HCT116 (cell line): ENCODE results near the gene GRIN1. TPM values are rescaled to one million over a fixed set of nuclear protein-coding genes. Genes with fewer than 3 reads are reported as not detected.

ENCODE experiments used
- ATAC-seq: fragments of 200-7000 bp; cut with Tn5 transposase; 2 replicates; pipeline ENCODE4 v1.9.1; 2020; ENCODE audit warnings: mild to moderate bottlenecking, moderate library complexity
- BruUV-seq: library from RNA; stranded (reverse); fragments of 400-500 nt; replicated peaks from 2 replicates; lab custom pipeline; 2021; lab: Mats Ljungman, UMichigan
- CTCF ChIA-PET: fragments of 300-600 bp; sonication (Branson Sonifier 250); formaldehyde crosslinking; loops from one replicate; lab custom pipeline; 2021; ENCODE audit warnings: antibody characterized with exemption; lab: Charles Lee
- POLR2A ChIA-PET: fragments of 300-600, 350-600 bp; sonication (Branson Sonifier 250); formaldehyde crosslinking; loops from one replicate; lab custom pipeline; 2021; ENCODE audit warnings: antibody characterized with exemption; lab: Charles Lee
- RAD21 ChIA-PET, 2 experiments: fragments of 300-600 bp; sonication (Branson Sonifier 250); formaldehyde crosslinking; loops; one replicate each; lab custom pipeline; 2023; ENCODE audit warnings: low total read pairs in 2 of 2; ENCODE audit not compliant: uncharacterized antibody in 2 of 2, unreplicated experiment in 2 of 2, low non-redundant PET in 1 of 2; lab: Charles Lee
- DNase-seq: peaks from one replicate; pipeline ENCODE4 v3.0.0-alpha.2; 2010; ENCODE audit warnings: low read depth, low spot score
- H2AFZ ChIP-seq: fragments of 200-600 bp; shearing (Covaris generic), sonication (generic); 2 replicates; pipeline ENCODE4 v1.6.1; 2017; ENCODE audit warnings: low read depth, mixed run types, mixed read lengths, antibody characterized with exemption, low read length; ENCODE audit not compliant: poor library complexity, severe bottlenecking
- H3K27ac ChIP-seq: 2 replicates; pipeline ENCODE4 v1.5.1; 2012; ENCODE audit warnings: low read depth, low read length
- H3K27me3 ChIP-seq: fragments of 200-600 bp; sonication (generic); 2 replicates; pipeline ENCODE4 v1.6.1; 2016; ENCODE audit warnings: mixed run types, low read length, mixed read lengths; ENCODE audit not compliant: insufficient read depth
- H3K36me3 ChIP-seq, 2 experiments: fragments of 200-500 bp in 1 of 2; fragments of 200-600 bp in 1 of 2; sonication (Bioruptor generic) in 1 of 2; sonication (generic) in 1 of 2; 2 replicates each; pipeline versions ENCODE4 v1.5.1 to v1.6.1; 2014 to 2016; ENCODE audit warnings: low read length in 2 of 2, inconsistent platforms in 1 of 2, mixed read lengths in 1 of 2, mixed run types in 1 of 2; ENCODE audit not compliant: insufficient read depth in 2 of 2, control insufficient read depth in 1 of 2
- H3K4me1 ChIP-seq, 2 experiments: fragments of 200-600 bp in 1 of 2; sonication (generic) in 1 of 2; 2 replicates each; pipeline versions ENCODE4 v1.5.1 to v1.6.1; 2012 to 2017; ENCODE audit warnings: low read length in 2 of 2, inconsistent platforms in 1 of 2, mild to moderate bottlenecking in 1 of 2, mixed read lengths in 1 of 2, mixed run types in 1 of 2, moderate library complexity in 1 of 2; ENCODE audit not compliant: insufficient read depth in 2 of 2, control insufficient read depth in 1 of 2
- H3K4me2 ChIP-seq: fragments of 200-600 bp; sonication (generic); 2 replicates; pipeline ENCODE4 v1.6.1; 2017; ENCODE audit warnings: mixed run types, low read length, mixed read lengths
- H3K4me3 ChIP-seq, 2 experiments: fragments of 200-600 bp in 1 of 2; sonication (generic) in 1 of 2; replicated peaks in 1 of 2; 2 replicates each; pipeline ENCODE4 v1.5.1; 2011 to 2016; ENCODE audit warnings: low read length in 2 of 2, control low read depth in 1 of 2, low read depth in 1 of 2, mild to moderate bottlenecking in 1 of 2, mixed read lengths in 1 of 2, mixed run types in 1 of 2
- H3K79me2 ChIP-seq: fragments of 200-600 bp; sonication (generic); 2 replicates; pipeline ENCODE4 v1.6.1; 2017; ENCODE audit warnings: mild to moderate bottlenecking, mixed run types, low read length, moderate library complexity, mixed read lengths; ENCODE audit not compliant: insufficient read depth
- H3K9ac ChIP-seq: fragments of 200-600 bp; sonication (generic); 2 replicates; pipeline ENCODE4 v1.6.1; 2016; ENCODE audit warnings: low read length, mixed read lengths
- H3K9me2 ChIP-seq: fragments of 200-600 bp; sonication (generic), shearing (Covaris generic); 2 replicates; pipeline ENCODE4 v1.6.1; 2017; ENCODE audit warnings: mixed run types, mild to moderate bottlenecking, moderate library complexity; ENCODE audit not compliant: insufficient read depth
- H3K9me3 ChIP-seq, 2 experiments: fragments of 200-500 bp in 1 of 2; fragments of 200-600 bp in 1 of 2; sonication (Bioruptor generic) in 1 of 2; sonication (generic) in 1 of 2; 2 replicates each; pipeline ENCODE4 v1.6.1; 2014 to 2017; ENCODE audit warnings: low read length in 2 of 2, mixed read lengths in 2 of 2, inconsistent platforms in 1 of 2, low read depth in 1 of 2, mild to moderate bottlenecking in 1 of 2, mixed run types in 1 of 2, moderate library complexity in 1 of 2; ENCODE audit not compliant: control insufficient read depth in 1 of 2, insufficient read depth in 1 of 2
- H4K20me1 ChIP-seq: fragments of 200-600 bp; sonication (generic), shearing (Covaris generic); 2 replicates; pipeline ENCODE4 v1.6.1; 2017; ENCODE audit warnings: mixed run types, mild to moderate bottlenecking, moderate library complexity; ENCODE audit not compliant: insufficient read depth
- EGR1 ChIP-seq: IDR thresholded peaks from 2 replicates; pipeline ENCODE4 v1.6.1; 2012; ENCODE audit warnings: low read depth
- POLR2A ChIP-seq: IDR thresholded peaks from 2 replicates; pipeline ENCODE4 v1.7.0; 2011; ENCODE audit warnings: borderline replicate concordance; ENCODE audit not compliant: insufficient read depth, insufficient read length; ENCODE audit errors: extremely low read depth
- POLR2AphosphoS5 ChIP-seq: IDR thresholded peaks from 2 replicates; pipeline ENCODE4 v1.6.1; 2011; ENCODE audit warnings: mild to moderate bottlenecking, low read depth, low read length, moderate library complexity
- RAD21 ChIP-seq: IDR thresholded peaks from 2 replicates; pipeline ENCODE4 v1.6.1; 2012; ENCODE audit warnings: low read depth, mild to moderate bottlenecking
- SP1 ChIP-seq: IDR thresholded peaks from 2 replicates; pipeline ENCODE4 v1.6.1; 2012; ENCODE audit warnings: low read depth
- ZFX ChIP-seq: fragments of 450-650 bp; IDR thresholded peaks from 2 replicates; pipeline ENCODE4 v1.6.1; 2017
- intact Hi-C: fragments of 100-400 bp; cut with micrococcal nuclease; formaldehyde crosslinking; loops from 2 replicates; pipeline ENCODE4 v1.10.0; 2022
- total RNA-seq: library from RNA; stranded (reverse); gene quantifications from one replicate; pipeline ENCODE4 v1.2.1, GENCODE V29; 2021; ENCODE audit not compliant: unreplicated experiment
- TF ChIP-seq, protein P1 (sequence below): IDR thresholded peaks from 2 replicates; pipeline ENCODE4 v1.6.1; 2012

GRIN1 gene
- total RNA-seq, 1 experiment from 2014 or later, result 23.1 TPM

DNA sequence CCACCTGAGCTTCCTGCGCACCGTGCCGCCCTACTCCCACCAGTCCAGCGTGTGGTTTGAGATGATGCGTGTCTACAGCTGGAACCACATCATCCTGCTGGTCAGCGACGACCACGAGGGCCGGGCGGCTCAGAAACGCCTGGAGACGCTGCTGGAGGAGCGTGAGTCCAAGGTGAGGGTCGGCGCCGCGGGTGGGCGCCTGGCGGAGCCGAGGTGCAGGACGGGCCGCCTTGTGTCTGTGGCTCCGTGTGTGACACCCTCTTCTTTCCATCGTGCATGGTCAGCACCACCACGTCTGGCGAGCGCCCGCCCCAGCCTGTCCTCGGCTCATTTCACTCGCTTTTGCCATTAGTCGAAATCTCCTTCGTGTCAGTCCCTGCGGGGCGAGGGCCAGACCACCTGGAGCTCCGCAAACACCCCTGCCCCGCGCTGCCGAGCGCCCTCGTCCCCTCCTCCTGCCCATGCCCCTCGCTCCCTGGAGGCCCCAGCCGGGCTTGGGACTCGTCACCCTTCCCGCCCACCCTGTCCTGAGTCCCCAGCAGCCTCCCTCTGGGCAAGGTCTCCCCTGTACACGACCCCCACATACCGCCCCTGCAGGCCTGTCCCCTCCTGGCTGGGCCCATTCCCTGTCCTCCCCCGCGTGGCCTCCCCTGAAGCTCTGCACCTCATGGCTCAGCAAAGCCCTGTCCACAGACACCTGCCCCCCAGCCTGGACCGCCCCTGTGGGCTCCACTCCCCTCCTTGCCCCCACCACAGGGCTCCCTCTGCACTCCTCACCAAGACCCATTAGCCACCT, 7.0 kb downstream of the GRIN1 start:
- Histone ChIP-seq H3K9me2 (no peaks in the 10 kb centered on the region), H3K4me1 (peaks cover 12 to 18% of the 10 kb centered on the region in 2 experiments), H3K27me3 (no peaks in the 10 kb centered on the region), H4K20me1 (no peaks in the 10 kb centered on the region), H3K4me3 (no peak overlapping the region), H3K4me2 (no peak overlapping the region), H3K9me3 (no peaks in the 10 kb centered on the region), H2AFZ (no peak overlapping the region)
- BruUV-seq, result no TSS peak
- RAD21 ChIA-PET, result no interaction called here
- intact Hi-C loops, result no loop called here
- TF ChIP-seq SP1 (no peak), POLR2AphosphoS5 (no peak)
- TF ChIP-seq, all 23 proteins: peak for 0
- Histone ChIP-seq H3K36me3 (no peaks in the 10 kb centered on the region), H3K79me2 (no peaks in the 10 kb centered on the region), H3K9ac (no peak overlapping the region), H3K27ac (no peak overlapping the region)
- ChIA-PET POLR2A (no interaction called here), CTCF (no interaction called here)
- ATAC-seq, result no peak
- no peak for DNase-seq

DNA sequence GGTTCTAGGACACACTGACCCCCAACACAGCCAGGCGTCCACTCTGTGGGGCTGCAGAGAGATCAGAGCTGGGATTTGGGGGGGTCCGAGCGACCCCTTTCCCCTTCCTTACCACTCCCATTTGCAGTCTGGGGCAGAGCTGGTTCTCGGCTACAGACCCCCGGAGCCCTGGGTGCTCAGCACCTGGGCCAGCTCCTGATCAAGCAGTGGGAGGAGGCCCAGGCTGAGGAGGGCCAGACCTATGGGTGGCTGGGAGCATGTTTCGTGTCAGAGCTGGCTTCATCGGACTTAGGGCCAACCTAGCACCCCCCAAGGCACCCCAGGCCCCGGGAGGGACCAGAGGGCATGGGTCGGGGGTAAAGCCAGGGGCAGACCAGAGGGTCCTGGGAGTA, 7.6 kb downstream of the GRIN1 start:
- Histone ChIP-seq H3K4me1 (peaks cover 12 to 21% of the 10 kb centered on the region in 2 experiments), H3K36me3 (no peaks in the 10 kb centered on the region), H3K9me3 (no peaks in the 10 kb centered on the region), H3K4me2 (no peak overlapping the region), H3K27ac (no peak overlapping the region), H3K9ac (no peak overlapping the region), H3K79me2 (no peaks in the 10 kb centered on the region), H3K9me2 (no peaks in the 10 kb centered on the region), H2AFZ (no peak overlapping the region), H4K20me1 (no peaks in the 10 kb centered on the region), H3K27me3 (no peaks in the 10 kb centered on the region), H3K4me3 (no peak overlapping the region)
- no peak for ATAC-seq
- no peak for DNase-seq
- RAD21 ChIA-PET, result no interaction called here
- intact Hi-C loops, result no loop called here
- POLR2A ChIA-PET, result no interaction called here
- CTCF ChIA-PET, result no interaction called here
- TF ChIP-seq RAD21 (no peak), POLR2AphosphoS5 (no peak), POLR2A (no peak), EGR1 (no peak), ZFX (no peak)
- TF ChIP-seq, protein P1, sequence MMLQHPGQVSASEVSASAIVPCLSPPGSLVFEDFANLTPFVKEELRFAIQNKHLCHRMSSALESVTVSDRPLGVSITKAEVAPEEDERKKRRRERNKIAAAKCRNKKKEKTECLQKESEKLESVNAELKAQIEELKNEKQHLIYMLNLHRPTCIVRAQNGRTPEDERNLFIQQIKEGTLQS, result no peak
- no TSS peak for BruUV-seq
